ENCODE measurements around the gene PNPLA3. TPM values are rescaled to one million over a fixed set of nuclear protein-coding genes. Genes with fewer than 3 reads are reported as not detected.

PNPLA3 gene
- total RNA-seq, 1 experiment from 2014 or later: 19.8 TPM

DNA sequence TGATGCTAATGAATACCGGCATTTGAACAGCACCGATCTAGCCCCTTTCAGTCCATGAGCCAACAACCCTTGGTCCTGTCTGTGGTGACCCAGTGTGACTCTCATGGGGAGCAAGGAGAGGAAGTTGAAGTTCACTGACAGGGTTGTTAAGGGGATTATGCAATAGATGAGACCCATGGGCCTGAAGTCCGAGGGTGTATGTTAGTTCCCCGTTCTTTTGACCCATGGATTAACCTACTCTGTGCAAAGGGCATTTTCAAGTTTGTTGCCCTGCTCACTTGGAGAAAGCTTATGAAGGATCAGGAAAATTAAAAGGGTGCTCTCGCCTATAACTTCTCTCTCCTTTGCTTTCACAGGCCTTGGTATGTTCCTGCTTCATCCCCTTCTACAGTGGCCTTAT lies 4.9 kb downstream of the PNPLA3 start (continued):
- no peak for TF ChIP-seq ZNF425 (CRISPR knock-in tag; conservative IDR thresholded peaks at IDR 0.05)

DNA sequence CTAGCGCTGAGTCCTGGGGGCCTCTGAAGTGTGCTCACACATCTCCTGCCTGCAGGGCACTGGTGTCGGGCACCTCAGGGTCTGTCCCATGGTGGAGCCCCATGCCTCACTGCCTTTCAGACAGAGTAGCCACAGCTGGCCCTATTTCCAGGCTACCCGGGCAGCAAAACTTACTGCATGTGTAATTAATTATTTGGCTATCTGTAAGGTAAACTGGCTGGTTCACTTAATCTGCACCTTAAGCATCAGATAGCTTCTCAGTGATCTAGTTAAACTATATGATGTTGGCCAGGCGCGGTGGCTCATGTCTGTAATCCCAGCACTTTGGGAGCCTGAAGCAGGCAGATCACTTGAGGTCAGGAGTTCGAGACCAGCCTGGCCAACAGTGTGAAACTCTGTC lies 5.3 kb downstream of the PNPLA3 start:
- ATAC-seq: no peak
- H3K27ac Mint-ChIP-seq: no peak overlapping the region
- no peak for TF ChIP-seq ZNF425 (CRISPR knock-in tag; conservative IDR thresholded peaks at IDR 0.05)
- TF ChIP-seq, protein P1, sequence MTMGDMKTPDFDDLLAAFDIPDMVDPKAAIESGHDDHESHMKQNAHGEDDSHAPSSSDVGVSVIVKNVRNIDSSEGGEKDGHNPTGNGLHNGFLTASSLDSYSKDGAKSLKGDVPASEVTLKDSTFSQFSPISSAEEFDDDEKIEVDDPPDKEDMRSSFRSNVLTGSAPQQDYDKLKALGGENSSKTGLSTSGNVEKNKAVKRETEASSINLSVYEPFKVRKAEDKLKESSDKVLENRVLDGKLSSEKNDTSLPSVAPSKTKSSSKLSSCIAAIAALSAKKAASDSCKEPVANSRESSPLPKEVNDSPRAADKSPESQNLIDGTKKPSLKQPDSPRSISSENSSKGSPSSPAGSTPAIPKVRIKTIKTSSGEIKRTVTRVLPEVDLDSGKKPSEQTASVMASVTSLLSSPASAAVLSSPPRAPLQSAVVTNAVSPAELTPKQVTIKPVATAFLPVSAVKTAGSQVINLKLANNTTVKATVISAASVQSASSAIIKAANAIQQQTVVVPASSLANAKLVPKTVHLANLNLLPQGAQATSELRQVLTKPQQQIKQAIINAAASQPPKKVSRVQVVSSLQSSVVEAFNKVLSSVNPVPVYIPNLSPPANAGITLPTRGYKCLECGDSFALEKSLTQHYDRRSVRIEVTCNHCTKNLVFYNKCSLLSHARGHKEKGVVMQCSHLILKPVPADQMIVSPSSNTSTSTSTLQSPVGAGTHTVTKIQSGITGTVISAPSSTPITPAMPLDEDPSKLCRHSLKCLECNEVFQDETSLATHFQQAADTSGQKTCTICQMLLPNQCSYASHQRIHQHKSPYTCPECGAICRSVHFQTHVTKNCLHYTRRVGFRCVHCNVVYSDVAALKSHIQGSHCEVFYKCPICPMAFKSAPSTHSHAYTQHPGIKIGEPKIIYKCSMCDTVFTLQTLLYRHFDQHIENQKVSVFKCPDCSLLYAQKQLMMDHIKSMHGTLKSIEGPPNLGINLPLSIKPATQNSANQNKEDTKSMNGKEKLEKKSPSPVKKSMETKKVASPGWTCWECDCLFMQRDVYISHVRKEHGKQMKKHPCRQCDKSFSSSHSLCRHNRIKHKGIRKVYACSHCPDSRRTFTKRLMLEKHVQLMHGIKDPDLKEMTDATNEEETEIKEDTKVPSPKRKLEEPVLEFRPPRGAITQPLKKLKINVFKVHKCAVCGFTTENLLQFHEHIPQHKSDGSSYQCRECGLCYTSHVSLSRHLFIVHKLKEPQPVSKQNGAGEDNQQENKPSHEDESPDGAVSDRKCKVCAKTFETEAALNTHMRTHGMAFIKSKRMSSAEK (CRISPR knock-in tag; IDR thresholded peaks at IDR 0.05; ENCODE audit: borderline replicate concordance): no peak
- TF ChIP-seq SP1 (CRISPR knock-in tag; conservative IDR thresholded peaks at IDR 0.05): no peak
- TF ChIP-seq PREB (CRISPR knock-in tag; IDR thresholded peaks at IDR 0.05; ENCODE audit: borderline replicate concordance): no peak
- no peak for TF ChIP-seq TCF7 (CRISPR knock-in tag; IDR thresholded peaks at IDR 0.05; ENCODE audit: low read depth)
- TF ChIP-seq NR1H2 (CRISPR knock-in tag; IDR thresholded peaks at IDR 0.05): no peak
- TF ChIP-seq, protein P2, sequence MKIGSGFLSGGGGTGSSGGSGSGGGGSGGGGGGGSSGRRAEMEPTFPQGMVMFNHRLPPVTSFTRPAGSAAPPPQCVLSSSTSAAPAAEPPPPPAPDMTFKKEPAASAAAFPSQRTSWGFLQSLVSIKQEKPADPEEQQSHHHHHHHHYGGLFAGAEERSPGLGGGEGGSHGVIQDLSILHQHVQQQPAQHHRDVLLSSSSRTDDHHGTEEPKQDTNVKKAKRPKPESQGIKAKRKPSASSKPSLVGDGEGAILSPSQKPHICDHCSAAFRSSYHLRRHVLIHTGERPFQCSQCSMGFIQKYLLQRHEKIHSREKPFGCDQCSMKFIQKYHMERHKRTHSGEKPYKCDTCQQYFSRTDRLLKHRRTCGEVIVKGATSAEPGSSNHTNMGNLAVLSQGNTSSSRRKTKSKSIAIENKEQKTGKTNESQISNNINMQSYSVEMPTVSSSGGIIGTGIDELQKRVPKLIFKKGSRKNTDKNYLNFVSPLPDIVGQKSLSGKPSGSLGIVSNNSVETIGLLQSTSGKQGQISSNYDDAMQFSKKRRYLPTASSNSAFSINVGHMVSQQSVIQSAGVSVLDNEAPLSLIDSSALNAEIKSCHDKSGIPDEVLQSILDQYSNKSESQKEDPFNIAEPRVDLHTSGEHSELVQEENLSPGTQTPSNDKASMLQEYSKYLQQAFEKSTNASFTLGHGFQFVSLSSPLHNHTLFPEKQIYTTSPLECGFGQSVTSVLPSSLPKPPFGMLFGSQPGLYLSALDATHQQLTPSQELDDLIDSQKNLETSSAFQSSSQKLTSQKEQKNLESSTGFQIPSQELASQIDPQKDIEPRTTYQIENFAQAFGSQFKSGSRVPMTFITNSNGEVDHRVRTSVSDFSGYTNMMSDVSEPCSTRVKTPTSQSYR (CRISPR knock-in tag; IDR thresholded peaks at IDR 0.05): no peak
- no peak for TF ChIP-seq AR (CRISPR knock-in tag; IDR thresholded peaks at IDR 0.05)
- TF ChIP-seq SMAD4 (CRISPR knock-in tag; IDR thresholded peaks at IDR 0.05): no peak
- TF ChIP-seq MXD4 (CRISPR knock-in tag; IDR thresholded peaks at IDR 0.05; ENCODE audit: borderline replicate concordance): no peak
- TF ChIP-seq CREB1 (CRISPR knock-in tag; IDR thresholded peaks at IDR 0.05): no peak
- no peak for TF ChIP-seq GTF2I (CRISPR knock-in tag; conservative IDR thresholded peaks at IDR 0.05)
- TF ChIP-seq, protein P3, sequence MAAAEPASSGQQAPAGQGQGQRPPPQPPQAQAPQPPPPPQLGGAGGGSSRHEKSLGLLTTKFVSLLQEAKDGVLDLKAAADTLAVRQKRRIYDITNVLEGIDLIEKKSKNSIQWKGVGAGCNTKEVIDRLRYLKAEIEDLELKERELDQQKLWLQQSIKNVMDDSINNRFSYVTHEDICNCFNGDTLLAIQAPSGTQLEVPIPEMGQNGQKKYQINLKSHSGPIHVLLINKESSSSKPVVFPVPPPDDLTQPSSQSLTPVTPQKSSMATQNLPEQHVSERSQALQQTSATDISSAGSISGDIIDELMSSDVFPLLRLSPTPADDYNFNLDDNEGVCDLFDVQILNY (CRISPR knock-in tag; IDR thresholded peaks at IDR 0.05): no peak
- no peak for TF ChIP-seq GABPB1 (CRISPR knock-in tag; IDR thresholded peaks at IDR 0.05)
- no peak for TF ChIP-seq ZNF138 (CRISPR knock-in tag; conservative IDR thresholded peaks at IDR 0.05)
- POLR2A ChIA-PET: no interaction called here
- peaks cover 55% of the 10 kb centered on the region for H3K36me3 Mint-ChIP-seq
- peaks cover 11% of the 10 kb centered on the region for H3K4me1 Mint-ChIP-seq
- no peak for DNase-seq (ENCODE audit: low spot score)
- H3K9me3 Mint-ChIP-seq: no peaks in the 10 kb centered on the region
- no peaks in the 10 kb centered on the region for H3K27me3 Mint-ChIP-seq (ENCODE audit: low read depth)
- no peak overlapping the region for H3K4me3 Mint-ChIP-seq
- CTCF ChIA-PET: interaction anchor here (0.8 to 1.0 kb wide), 2 partner anchors 17 to 46 kb away, joined by 3 read pairs; no protein-coding TSS in a partner anchor
